Endothelial cell (in vitro differentiated cells): ENCODE measurements around the gene CHRD. TPM values are rescaled to one million over a fixed set of nuclear protein-coding genes. Genes with fewer than 3 reads are reported as not detected.

Experiments used
- DNase-seq: peaks from one replicate; pipeline ENCODE4 v3.0.0; 2021; ENCODE audit warnings: low spot score
- H3K27ac Mint-ChIP-seq: one replicate; pipeline ENCODE4 v1.8.0; 2021; ENCODE audit warnings: mixed read lengths, inconsistent platforms; ENCODE audit not compliant: unreplicated experiment
- H3K27me3 Mint-ChIP-seq: one replicate; pipeline ENCODE4 v1.8.0; 2021; ENCODE audit warnings: mild to moderate bottlenecking, moderate library complexity, mixed read lengths, inconsistent platforms; ENCODE audit not compliant: unreplicated experiment
- H3K36me3 Mint-ChIP-seq: one replicate; pipeline ENCODE4 v1.8.0; 2021; ENCODE audit warnings: mild to moderate bottlenecking, low read depth, mixed read lengths, inconsistent platforms; ENCODE audit not compliant: unreplicated experiment
- H3K4me1 Mint-ChIP-seq: one replicate; pipeline ENCODE4 v1.8.0; 2021; ENCODE audit warnings: mild to moderate bottlenecking, mixed read lengths, inconsistent platforms; ENCODE audit not compliant: unreplicated experiment
- H3K4me3 Mint-ChIP-seq: one replicate; pipeline ENCODE4 v1.8.0; 2021; ENCODE audit warnings: mild to moderate bottlenecking, mixed read lengths, inconsistent platforms; ENCODE audit not compliant: unreplicated experiment
- H3K9me3 Mint-ChIP-seq: one replicate; pipeline ENCODE4 v1.8.0; 2021; ENCODE audit warnings: mixed read lengths, inconsistent platforms; ENCODE audit not compliant: unreplicated experiment
- CTCF ChIP-seq: fragments of 200-600 bp; sonication (generic); IDR thresholded peaks from one replicate; pipeline ENCODE4 v1.5.0; 2021; ENCODE audit warnings: antibody characterized with exemption; ENCODE audit not compliant: unreplicated experiment
- total RNA-seq: library from RNA; stranded (reverse); fragmentation: NEBNext Ultra II Directional; extraction: Animal tissue kit (Norgen Biotek cat#: 25700); gene quantifications from one replicate; pipeline ENCODE4 v1.2.1, GENCODE V29; 2021; ENCODE audit not compliant: unreplicated experiment

Gene CHRD
- total RNA-seq, 1 donor from 2014 or later: 2.4 TPM

- Mint-ChIP-seq H3K27me3 (no peaks in the 10 kb centered on the region), H3K36me3 (peaks cover 10% of the 10 kb centered on the region), H3K4me1 (no peaks in the 10 kb centered on the region), H3K4me3 (no peak overlapping the region), H3K27ac (no peak overlapping the region), H3K9me3 (no peaks in the 10 kb centered on the region)
- DNase-seq: peak; percentile 74
- peak; percentile 72 for TF ChIP-seq CTCF
These were observed 25.6 kb upstream of the CHRD start for GRCh38 chr3:184354121-184354728.

GRCh38 chr3:184354754-184355153 is 25.1 kb upstream of the CHRD start:
- TF ChIP-seq CTCF: no peak
- H3K36me3 Mint-ChIP-seq: peaks cover 9% of the 10 kb centered on the region
- H3K4me1 Mint-ChIP-seq: no peaks in the 10 kb centered on the region
- no peaks in the 10 kb centered on the region for H3K27me3 Mint-ChIP-seq
- H3K4me3 Mint-ChIP-seq: no peak overlapping the region
- H3K27ac Mint-ChIP-seq: no peak overlapping the region
- H3K9me3 Mint-ChIP-seq: no peaks in the 10 kb centered on the region
- DNase-seq: no peak

GRCh38 chr3:184355261-184356040 is 24.4 kb upstream of the CHRD start:
- Mint-ChIP-seq H3K4me1 (no peaks in the 10 kb centered on the region), H3K4me3 (no peak overlapping the region), H3K27ac (no peak overlapping the region), H3K27me3 (no peaks in the 10 kb centered on the region), H3K36me3 (peaks cover 5% of the 10 kb centered on the region), H3K9me3 (no peaks in the 10 kb centered on the region)
- no peak for DNase-seq
- no peak for TF ChIP-seq CTCF

- peaks cover 5% of the 10 kb centered on the region for H3K27me3 Mint-ChIP-seq
- no peak for TF ChIP-seq CTCF
- no peak for DNase-seq
- H3K36me3 Mint-ChIP-seq: peaks cover 5% of the 10 kb centered on the region
- peaks cover 3% of the 10 kb centered on the region for H3K4me1 Mint-ChIP-seq
- no peak overlapping the region for H3K4me3 Mint-ChIP-seq
- H3K9me3 Mint-ChIP-seq: no peaks in the 10 kb centered on the region
- no peak overlapping the region for H3K27ac Mint-ChIP-seq
These were observed 22.4 kb upstream of the CHRD start for GRCh38 chr3:184357248-184358123.
